Activated T-cell treated with anti-CD3 and anti-CD28 coated beads, Interleukin-2, amount 50 U/mL, for 48 hours (primary cell): ENCODE measurements around the gene ZNF700.
"Not testable (repeated sequence)": the region's sequence is repeated elsewhere in the genome, so short reads cannot be mapped to it uniquely, and the experiment has no call there.

Source experiments
- DNase-seq, 2 experiments: peaks; one replicate each; pipeline ENCODE4 v3.0.0-alpha.2; 2020

ZNF700 gene

GRCh38 chr19:11991921-11992320 is 67.0 kb downstream of the ZNF700 start:
- DNase-seq: not testable (repeated sequence)

GRCh38 chr19:11995174-11995573 is 70.3 kb downstream of the ZNF700 start:
- no peak for DNase-seq
